GM23338 (cell line): ENCODE data around the gene CTNND2. TPM values are rescaled to one million over a fixed set of nuclear protein-coding genes. Genes with fewer than 3 reads are reported as not detected.

Source experiments
- ATAC-seq: fragments of 200-7000 bp; cut with Tn5 transposase; 3 replicates; pipeline ENCODE4 v1.9.1; 2020
- DNase-seq: peaks from one replicate; pipeline ENCODE4 v3.0.0-alpha.2; 2015; ENCODE audit warnings: low spot score
- H2AFZ ChIP-seq: fragments of 200-600 bp; sonication (generic); 2 replicates; pipeline ENCODE4 v1.8.0; 2016; ENCODE audit warnings: antibody characterized with exemption, mild to moderate bottlenecking, moderate library complexity
- H3F3A ChIP-seq: fragments of 200-600 bp; sonication (generic); replicated peaks from 2 replicates; pipeline ENCODE4 v1.8.0; 2017; ENCODE audit warnings: antibody characterized with exemption, mixed run types, low read depth
- H3K27ac ChIP-seq: fragments of 200-600 bp; sonication (generic); 2 replicates; pipeline ENCODE4 v1.6.1; 2016; ENCODE audit warnings: low read depth
- H3K27me3 ChIP-seq: fragments of 200-600 bp; sonication (generic); 2 replicates; pipeline ENCODE4 v1.8.0; 2016; ENCODE audit warnings: mild to moderate bottlenecking, mixed run types, moderate library complexity; ENCODE audit not compliant: insufficient read depth
- H3K36me3 ChIP-seq: fragments of 200-600 bp; sonication (generic); 2 replicates; pipeline ENCODE4 v1.8.0; 2016; ENCODE audit warnings: mild to moderate bottlenecking; ENCODE audit not compliant: insufficient read depth
- H3K4me1 ChIP-seq: fragments of 200-600 bp; sonication (generic); 2 replicates; pipeline ENCODE4 v1.8.0; 2016; ENCODE audit warnings: mild to moderate bottlenecking, moderate library complexity; ENCODE audit not compliant: insufficient read depth
- H3K4me2 ChIP-seq: fragments of 200-600 bp; sonication (generic); 2 replicates; pipeline ENCODE4 v1.7.1; 2017; ENCODE audit warnings: mixed run types
- H3K4me3 ChIP-seq: fragments of 200-600 bp; sonication (generic); 2 replicates; pipeline ENCODE4 v1.6.1; 2016; ENCODE audit warnings: mixed run types
- H3K79me2 ChIP-seq: fragments of 200-600 bp; sonication (generic); replicated peaks from 2 replicates; pipeline ENCODE4 v1.8.0; 2017; ENCODE audit warnings: mild to moderate bottlenecking; ENCODE audit not compliant: insufficient read depth
- H3K9me2 ChIP-seq: fragments of 200-600 bp; sonication (generic); 2 replicates; pipeline ENCODE4 v1.8.0; 2017; ENCODE audit not compliant: insufficient read depth
- H4K20me1 ChIP-seq: fragments of 200-600 bp; sonication (generic); replicated peaks from 2 replicates; pipeline ENCODE4 v1.8.0; 2017; ENCODE audit warnings: mild to moderate bottlenecking; ENCODE audit not compliant: insufficient read depth
- H3K27ac Mint-ChIP-seq: 2 replicates; pipeline ENCODE4 v1.8.0; 2020; ENCODE audit warnings: inconsistent platforms, mild to moderate bottlenecking, moderate library complexity, mixed read lengths
- H3K27me3 Mint-ChIP-seq: 3 replicates; pipeline ENCODE4 v1.8.0; 2022; ENCODE audit warnings: low read depth, mild to moderate bottlenecking, moderate library complexity, mixed read lengths, inconsistent platforms; ENCODE audit not compliant: insufficient read depth, poor library complexity
- H3K36me3 Mint-ChIP-seq: 3 replicates; pipeline ENCODE4 v1.8.0; 2021; ENCODE audit warnings: low read depth, mild to moderate bottlenecking, inconsistent platforms, moderate library complexity, mixed read lengths
- H3K4me1 Mint-ChIP-seq: 3 replicates; pipeline ENCODE4 v1.8.0; 2020; ENCODE audit warnings: mild to moderate bottlenecking, inconsistent platforms, mixed read lengths
- H3K4me3 Mint-ChIP-seq: 3 replicates; pipeline ENCODE4 v1.8.0; 2021; ENCODE audit warnings: moderate library complexity, mild to moderate bottlenecking, inconsistent platforms, mixed read lengths
- H3K9me3 Mint-ChIP-seq: 3 replicates; pipeline ENCODE4 v1.8.0; 2020; ENCODE audit warnings: moderate library complexity, mild to moderate bottlenecking, inconsistent platforms, mixed read lengths
- CREB1 ChIP-seq: fragments of 250-450 bp; sonication (Bioruptor Pico); IDR thresholded peaks from 2 replicates; pipeline ENCODE4 v1.5.0; 2020; ENCODE audit warnings: low read depth, mild to moderate bottlenecking, moderate library complexity
- ETS1 ChIP-seq: IDR thresholded peaks from 2 replicates; pipeline ENCODE4 v1.6.1; 2016; ENCODE audit warnings: antibody characterized with exemption
- EZH2 ChIP-seq: fragments of 200-600 bp; sonication (generic); IDR thresholded peaks from one replicate; pipeline ENCODE4 v1.8.0; 2017; ENCODE audit warnings: antibody characterized with exemption, mild to moderate bottlenecking, low read depth; ENCODE audit not compliant: unreplicated experiment
- EZH2phosphoT487 ChIP-seq: fragments of 200-600 bp; sonication (generic); IDR thresholded peaks from one replicate; pipeline ENCODE4 v1.8.1; 2018; ENCODE audit warnings: antibody characterized with exemption; ENCODE audit not compliant: unreplicated experiment
- JUNB ChIP-seq: IDR thresholded peaks from one replicate; pipeline ENCODE4 v1.6.1; 2016; ENCODE audit warnings: antibody characterized with exemption; ENCODE audit not compliant: unreplicated experiment
- NANOG ChIP-seq: IDR thresholded peaks from 2 replicates; pipeline ENCODE4 v1.6.1; 2016; ENCODE audit warnings: antibody characterized with exemption, borderline replicate concordance
- POLR2AphosphoS5 ChIP-seq: IDR thresholded peaks from 2 replicates; pipeline ENCODE4 v1.6.1; 2016; ENCODE audit warnings: antibody characterized with exemption, low read depth
- STAT1 ChIP-seq: IDR thresholded peaks from one replicate; pipeline ENCODE4 v1.6.1; 2016; ENCODE audit warnings: antibody characterized with exemption; ENCODE audit not compliant: unreplicated experiment
- ZNF114 ChIP-seq: fragments of 250-450 bp; sonication (Bioruptor Pico); IDR thresholded peaks from 2 replicates; pipeline ENCODE4 v1.5.0; 2020; ENCODE audit warnings: mild to moderate bottlenecking, moderate library complexity
- ZNF331 ChIP-seq: fragments of 250-450 bp; sonication (Bioruptor Pico); IDR thresholded peaks from 2 replicates; pipeline ENCODE4 v1.5.0; 2020; ENCODE audit warnings: low read depth, mild to moderate bottlenecking, moderate library complexity
- polyA plus RNA-seq: library from polyadenylated mRNA; unstranded; fragments of >200 nt; fragmentation: Nextera tagmentation; extraction: Ambion mirVana; gene quantifications from 2 replicates; pipeline ENCODE4 v1.2.1, GENCODE V29; 2016
- total RNA-seq: library from RNA; depleted of rRNA; stranded (reverse); fragments of >200 nt; shearing (Covaris generic); gene quantifications from 2 replicates; pipeline ENCODE4 v1.2.3, GENCODE V29; 2014
- TF ChIP-seq, protein P1 (sequence below), 2 experiments: fragments of 200-600 bp in 1 of 2; sonication (generic) in 1 of 2; conservative IDR thresholded peaks; 2 replicates each; pipeline versions ENCODE4 v1.5.1 to v1.6.1; 2016 to 2017; ENCODE audit warnings: antibody characterized with exemption in 2 of 2, low read depth in 2 of 2, mild to moderate bottlenecking in 2 of 2, moderate library complexity in 1 of 2
- TF ChIP-seq, protein P2 (sequence below): IDR thresholded peaks from one replicate; pipeline ENCODE4 v1.6.1; 2018; ENCODE audit warnings: antibody characterized with exemption; ENCODE audit not compliant: unreplicated experiment

Gene CTNND2
- total and polyA plus RNA-seq, 2 experiments from 2014 or later = 5.1 to 7.0 TPM

- ATAC-seq = no peak
- Histone ChIP-seq H3K27me3 (no peaks in the 10 kb centered on the region), H3K79me2 (no peaks in the 10 kb centered on the region), H3K27ac (no peak overlapping the region), H3K9me2 (no peaks in the 10 kb centered on the region), H2AFZ (no peak overlapping the region), H3K4me2 (no peak overlapping the region), H3K4me3 (no peak overlapping the region), H4K20me1 (no peaks in the 10 kb centered on the region), H3K36me3 (no peaks in the 10 kb centered on the region), H3K4me1 (no peaks in the 10 kb centered on the region), H3F3A (no peaks in the 10 kb centered on the region)
- no peaks in the 10 kb centered on the region for H3K9me3 Mint-ChIP-seq
- H3K36me3 Mint-ChIP-seq = no peaks in the 10 kb centered on the region
- no peaks in the 10 kb centered on the region for H3K27me3 Mint-ChIP-seq
- no peak overlapping the region for H3K4me3 Mint-ChIP-seq
- TF ChIP-seq EZH2 (no peak), CREB1 (CRISPR knock-in tag) (no peak), ETS1 (no peak), POLR2AphosphoS5 (no peak), JUNB (no peak), ZNF331 (CRISPR knock-in tag) (no peak), NANOG (no peak), STAT1 (no peak)
- TF ChIP-seq, protein P1, sequence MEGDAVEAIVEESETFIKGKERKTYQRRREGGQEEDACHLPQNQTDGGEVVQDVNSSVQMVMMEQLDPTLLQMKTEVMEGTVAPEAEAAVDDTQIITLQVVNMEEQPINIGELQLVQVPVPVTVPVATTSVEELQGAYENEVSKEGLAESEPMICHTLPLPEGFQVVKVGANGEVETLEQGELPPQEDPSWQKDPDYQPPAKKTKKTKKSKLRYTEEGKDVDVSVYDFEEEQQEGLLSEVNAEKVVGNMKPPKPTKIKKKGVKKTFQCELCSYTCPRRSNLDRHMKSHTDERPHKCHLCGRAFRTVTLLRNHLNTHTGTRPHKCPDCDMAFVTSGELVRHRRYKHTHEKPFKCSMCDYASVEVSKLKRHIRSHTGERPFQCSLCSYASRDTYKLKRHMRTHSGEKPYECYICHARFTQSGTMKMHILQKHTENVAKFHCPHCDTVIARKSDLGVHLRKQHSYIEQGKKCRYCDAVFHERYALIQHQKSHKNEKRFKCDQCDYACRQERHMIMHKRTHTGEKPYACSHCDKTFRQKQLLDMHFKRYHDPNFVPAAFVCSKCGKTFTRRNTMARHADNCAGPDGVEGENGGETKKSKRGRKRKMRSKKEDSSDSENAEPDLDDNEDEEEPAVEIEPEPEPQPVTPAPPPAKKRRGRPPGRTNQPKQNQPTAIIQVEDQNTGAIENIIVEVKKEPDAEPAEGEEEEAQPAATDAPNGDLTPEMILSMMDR (conservative IDR thresholded peaks at IDR 0.05; ENCODE audit: low read depth in 2 of 2) = no peak
- no peak for DNase-seq
- H3K27ac Mint-ChIP-seq = no peak overlapping the region
- no peaks in the 10 kb centered on the region for H3K4me1 Mint-ChIP-seq
Measured at GRCh38 chr5:11197726-11198125, 706.5 kb downstream of the CTNND2 start.

GRCh38 chr5:11191673-11192072 lies 712.6 kb downstream of the CTNND2 start:
- Mint-ChIP-seq H3K4me3 (no peak overlapping the region), H3K27ac (no peak overlapping the region), H3K4me1 (no peaks in the 10 kb centered on the region), H3K36me3 (no peaks in the 10 kb centered on the region), H3K9me3 (no peaks in the 10 kb centered on the region; the same call in 2 of the 3 replicates), H3K27me3 (no peaks in the 10 kb centered on the region)
- DNase-seq (no peak), ATAC-seq (no peak)
- Histone ChIP-seq H2AFZ (no peak overlapping the region), H3K36me3 (no peaks in the 10 kb centered on the region), H3K79me2 (no peaks in the 10 kb centered on the region), H3K4me1 (no peaks in the 10 kb centered on the region), H3K4me3 (no peak overlapping the region), H3K27ac (no peak overlapping the region), H3K4me2 (no peak overlapping the region), H3K27me3 (no peaks in the 10 kb centered on the region), H3K9me2 (0 out of 2 replicates have a peak, but pooled peaks cover 5% of the 10 kb centered on the region), H3F3A (no peaks in the 10 kb centered on the region), H4K20me1 (no peaks in the 10 kb centered on the region)
- TF ChIP-seq, protein P2, sequence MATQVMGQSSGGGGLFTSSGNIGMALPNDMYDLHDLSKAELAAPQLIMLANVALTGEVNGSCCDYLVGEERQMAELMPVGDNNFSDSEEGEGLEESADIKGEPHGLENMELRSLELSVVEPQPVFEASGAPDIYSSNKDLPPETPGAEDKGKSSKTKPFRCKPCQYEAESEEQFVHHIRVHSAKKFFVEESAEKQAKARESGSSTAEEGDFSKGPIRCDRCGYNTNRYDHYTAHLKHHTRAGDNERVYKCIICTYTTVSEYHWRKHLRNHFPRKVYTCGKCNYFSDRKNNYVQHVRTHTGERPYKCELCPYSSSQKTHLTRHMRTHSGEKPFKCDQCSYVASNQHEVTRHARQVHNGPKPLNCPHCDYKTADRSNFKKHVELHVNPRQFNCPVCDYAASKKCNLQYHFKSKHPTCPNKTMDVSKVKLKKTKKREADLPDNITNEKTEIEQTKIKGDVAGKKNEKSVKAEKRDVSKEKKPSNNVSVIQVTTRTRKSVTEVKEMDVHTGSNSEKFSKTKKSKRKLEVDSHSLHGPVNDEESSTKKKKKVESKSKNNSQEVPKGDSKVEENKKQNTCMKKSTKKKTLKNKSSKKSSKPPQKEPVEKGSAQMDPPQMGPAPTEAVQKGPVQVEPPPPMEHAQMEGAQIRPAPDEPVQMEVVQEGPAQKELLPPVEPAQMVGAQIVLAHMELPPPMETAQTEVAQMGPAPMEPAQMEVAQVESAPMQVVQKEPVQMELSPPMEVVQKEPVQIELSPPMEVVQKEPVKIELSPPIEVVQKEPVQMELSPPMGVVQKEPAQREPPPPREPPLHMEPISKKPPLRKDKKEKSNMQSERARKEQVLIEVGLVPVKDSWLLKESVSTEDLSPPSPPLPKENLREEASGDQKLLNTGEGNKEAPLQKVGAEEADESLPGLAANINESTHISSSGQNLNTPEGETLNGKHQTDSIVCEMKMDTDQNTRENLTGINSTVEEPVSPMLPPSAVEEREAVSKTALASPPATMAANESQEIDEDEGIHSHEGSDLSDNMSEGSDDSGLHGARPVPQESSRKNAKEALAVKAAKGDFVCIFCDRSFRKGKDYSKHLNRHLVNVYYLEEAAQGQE = no peak
- TF ChIP-seq EZH2phosphoT487 (no peak), NANOG (no peak), ZNF114 (no peak)
